Kasumi-1 (cell line): ENCODE data around the gene CRB3.
A peak's percentile ranks its signal among the peaks of the same experiment; 100 is the strongest.

ENCODE experiments used
- DNase-seq, 2 experiments: peaks; one replicate each; lab custom pipeline; 2025; lab: John Stamatoyannopoulos, UW

CRB3 gene

GRCh38 chr19:6466526-6467248 lies 2.6 kb downstream of the CRB3 start:
- DNase-seq, result no peak

- DNase-seq, result no peak
These were observed 3.3 kb downstream of the CRB3 start for GRCh38 chr19:6467384-6467783.

GRCh38 chr19:6470173-6470572 lies 6.1 kb downstream of the CRB3 start:
- DNase-seq, result no peak

- no peak for DNase-seq
These were observed 7.0 kb downstream of the CRB3 start for GRCh38 chr19:6471076-6471475.

GRCh38 chr19:6472713-6473112 lies 8.6 kb downstream of the CRB3 start:
- no peak for DNase-seq

GRCh38 chr19:6473647-6474046 lies 9.6 kb downstream of the CRB3 start:
- no peak for DNase-seq

- DNase-seq, result no peak
These were observed 11.4 kb downstream of the CRB3 start for GRCh38 chr19:6475321-6476108.

GRCh38 chr19:6476155-6476895 lies 12.3 kb downstream of the CRB3 start:
- DNase-seq, result no peak

- DNase-seq, result no peak
These were observed 12.9 kb downstream of the CRB3 start for GRCh38 chr19:6476896-6477431.

GRCh38 chr19:6478815-6479214 lies 14.7 kb downstream of the CRB3 start:
- DNase-seq, result no peak

GRCh38 chr19:6479836-6480398 lies 15.8 kb downstream of the CRB3 start:
- DNase-seq, result no peak

- DNase-seq, result no peak
These were observed 16.9 kb downstream of the CRB3 start for GRCh38 chr19:6480848-6481415.

- DNase-seq, result peak; percentile 65 to 72
These were observed 17.7 kb downstream of the CRB3 start, which contains the start of gene DENND1C for GRCh38 chr19:6481541-6482342. TSS of gene DENND1C (minus strand) at chr19:6481787. CDS start at chr19:6481695, 92 bp downstream.

GRCh38 chr19:6482343-6482686 lies 18.2 kb downstream of the CRB3 start:
- DNase-seq, result no peak

GRCh38 chr19:6483235-6483634 lies 19.2 kb downstream of the CRB3 start:
- no peak for DNase-seq

GRCh38 chr19:6484230-6484629 lies 20.2 kb downstream of the CRB3 start:
- no peak for DNase-seq

GRCh38 chr19:6484831-6485230 lies 20.8 kb downstream of the CRB3 start:
- no peak for DNase-seq

GRCh38 chr19:6489278-6490061 lies 25.4 kb downstream of the CRB3 start:
- DNase-seq, result no peak

GRCh38 chr19:6490134-6490533 lies 26.1 kb downstream of the CRB3 start:
- no peak for DNase-seq
